ENCODE measurements around the gene CRKL. TPM values are rescaled to one million over a fixed set of nuclear protein-coding genes. Genes with fewer than 3 reads are reported as not detected.

The CRKL gene
- total RNA-seq, 1 donor from 2014 or later: 37.1 TPM

DNA sequence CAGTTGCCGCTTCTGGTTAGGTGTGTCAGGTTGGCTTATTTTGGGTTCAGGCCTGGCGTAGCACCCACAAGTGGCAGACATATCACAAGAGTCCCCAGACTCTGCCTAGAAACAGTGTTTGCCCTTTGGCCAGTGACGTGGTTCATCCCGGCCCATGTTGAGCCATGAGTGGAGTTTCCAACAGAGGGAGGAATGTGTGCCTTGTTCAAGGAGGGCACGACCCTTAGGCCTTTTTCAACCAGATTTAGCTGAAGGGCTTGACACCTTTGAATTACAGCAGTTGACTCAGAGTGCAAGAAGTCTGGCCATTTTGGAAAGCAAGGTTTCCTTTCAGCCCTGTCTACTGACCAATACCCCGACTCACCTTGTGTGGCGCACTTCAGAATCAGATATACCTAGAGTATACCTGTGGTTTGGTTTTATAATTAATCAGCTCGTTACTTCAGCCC, 34.7 kb downstream of the CRKL start:
- DNase-seq (ENCODE audit: low spot score): no peak

DNA sequence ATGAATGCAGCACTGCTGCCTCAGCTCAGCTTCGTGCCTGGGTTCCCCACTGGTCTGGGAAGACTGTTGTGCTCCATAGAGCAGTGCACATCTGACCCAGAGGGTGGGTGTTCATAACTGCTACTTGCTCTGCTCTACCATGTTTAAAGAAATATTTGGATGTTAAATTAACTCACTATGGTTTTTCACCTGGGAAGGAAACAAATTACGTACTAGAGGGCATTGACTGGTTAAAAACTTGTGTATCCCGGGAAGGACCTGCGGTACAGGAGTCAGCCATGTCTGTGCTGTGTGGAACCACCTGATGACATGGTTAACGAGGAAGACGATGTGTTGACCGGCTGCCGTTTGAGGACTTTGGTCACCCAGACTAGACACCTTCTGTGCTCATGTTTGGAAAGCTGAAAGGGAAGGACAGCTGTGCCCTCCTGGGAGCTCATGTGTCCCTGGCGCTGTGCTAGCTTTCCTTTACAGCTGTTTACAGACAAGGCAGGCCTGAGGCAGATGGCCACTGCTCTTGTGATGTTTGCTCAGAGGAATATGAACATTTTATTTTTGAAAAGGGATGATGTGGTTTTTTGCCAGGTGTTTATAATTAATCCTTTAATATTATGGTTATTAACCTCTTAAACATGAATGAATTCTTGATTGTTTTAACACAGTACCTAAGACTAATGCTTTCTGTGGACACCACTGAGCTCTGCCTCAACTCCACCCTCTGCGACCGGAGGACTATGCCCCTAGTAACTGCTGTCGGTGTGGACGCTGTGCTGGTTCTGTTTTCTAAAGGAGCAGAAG, 35.5 kb downstream of the CRKL start:
- no peak for DNase-seq (ENCODE audit: low spot score)

GRCh38 chr22:20953342-20953608, 36.1 kb downstream of the CRKL start:
- DNase-seq (ENCODE audit: low spot score): no peak

DNA sequence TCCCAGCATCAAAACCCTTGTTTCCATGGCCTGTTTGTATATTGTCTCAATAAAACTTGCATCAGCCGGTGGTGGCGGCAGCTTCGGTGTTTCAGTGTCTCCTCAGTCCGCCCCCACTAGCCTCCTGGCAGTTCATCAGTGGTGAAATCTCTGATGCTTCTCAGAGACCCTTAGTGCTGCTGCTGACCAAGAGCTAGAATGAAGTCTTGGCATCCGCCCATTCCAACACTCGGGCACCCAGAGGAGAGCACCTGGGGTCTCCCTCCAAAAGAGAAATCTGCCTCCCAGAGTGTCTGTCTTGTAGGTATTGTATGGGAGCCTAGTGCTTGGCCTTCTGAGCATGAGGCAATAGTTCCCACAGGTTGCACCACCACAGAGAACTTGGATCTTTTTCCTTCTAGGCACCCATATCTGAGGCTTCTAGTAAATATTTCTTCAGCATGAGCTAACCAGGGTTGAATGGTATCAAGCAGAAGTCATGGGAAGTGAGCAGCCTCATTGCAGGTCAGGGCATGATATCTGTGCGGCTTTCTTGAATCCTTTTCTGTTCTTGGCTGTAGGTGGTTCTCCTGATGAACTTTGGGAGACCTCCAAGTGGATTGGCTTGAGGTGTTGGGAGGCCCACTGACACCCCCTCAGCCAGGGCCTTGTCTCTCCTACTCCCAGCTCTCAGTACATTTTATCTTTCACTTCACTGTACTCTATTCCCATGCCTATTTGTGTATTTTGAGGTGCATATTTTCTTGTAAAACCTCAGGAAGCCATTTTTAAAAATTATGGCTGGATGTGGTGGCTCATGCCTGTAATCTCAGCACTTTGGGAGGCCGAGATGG, 36.7 kb downstream of the CRKL start:
- DNase-seq (ENCODE audit: low spot score): no peak

DNA sequence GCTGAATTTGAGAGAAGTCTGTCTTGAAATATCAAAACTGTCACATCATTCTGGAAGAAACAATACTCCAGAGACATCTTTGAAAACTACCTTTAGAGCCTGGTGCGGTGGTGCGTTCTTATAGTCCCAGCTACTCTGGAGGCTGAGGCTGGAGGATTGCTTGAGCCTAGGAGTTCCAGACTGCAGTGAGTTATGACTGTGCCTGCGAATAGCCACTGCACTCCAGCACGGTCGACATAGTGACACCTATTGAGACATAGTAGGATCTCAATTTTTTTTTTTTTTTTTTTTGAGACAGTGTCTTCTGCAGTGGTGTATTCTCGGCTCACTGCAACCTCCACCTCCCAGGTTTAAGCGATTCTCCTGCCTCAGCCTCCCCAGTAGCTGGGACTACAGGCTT, 38.3 kb downstream of the CRKL start:
- DNase-seq (ENCODE audit: low spot score): no peak

- peak; percentile 36 for DNase-seq (ENCODE audit: low spot score)
Measured at GRCh38 chr22:20956258-20957101, 39.3 kb downstream of the CRKL start.

GRCh38 chr22:20957102-20957682, 40.0 kb downstream of the CRKL start:
- no peak for DNase-seq (ENCODE audit: low spot score)

DNA sequence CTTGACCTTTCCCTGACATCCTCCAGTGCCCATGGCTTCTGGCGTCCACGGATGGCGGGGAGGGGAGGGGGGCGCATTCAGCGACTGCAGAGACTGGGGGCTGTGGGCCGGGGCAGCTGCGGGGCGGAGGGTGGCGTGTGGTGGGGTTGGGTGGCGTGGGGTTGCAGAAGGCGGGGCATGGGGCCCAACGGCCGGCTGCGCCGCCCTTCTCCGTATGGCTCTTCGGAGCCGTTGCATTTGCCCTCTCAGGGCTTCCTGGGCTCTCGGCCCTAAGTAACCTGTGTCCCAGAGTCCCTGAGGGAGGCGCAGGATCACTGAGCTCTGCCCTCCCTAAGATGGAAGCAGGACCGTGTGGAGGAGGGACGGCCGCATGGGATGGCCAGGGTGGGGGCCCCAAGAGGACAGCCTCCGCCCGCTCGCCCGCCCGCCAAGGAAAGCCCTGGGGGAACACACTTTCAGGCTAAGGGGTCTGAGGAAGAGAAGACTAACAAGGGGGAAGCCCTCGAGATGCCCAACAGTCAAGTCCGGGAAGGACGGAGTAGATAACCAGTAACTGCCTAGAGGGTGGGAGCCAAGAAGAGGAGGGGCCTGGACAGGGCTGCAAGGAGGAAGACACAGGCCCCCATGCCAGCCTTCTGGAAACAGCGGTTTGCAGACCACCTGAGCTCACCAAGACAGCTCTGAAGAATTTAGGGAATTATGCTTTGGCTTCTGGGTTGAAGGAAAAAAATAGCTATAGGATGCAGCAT, 40.6 kb downstream of the CRKL start:
- DNase-seq (ENCODE audit: low spot score): peak; percentile 36

GRCh38 chr22:20959578-20960461, 42.6 kb downstream of the CRKL start:
- no peak for DNase-seq (ENCODE audit: low spot score)

GRCh38 chr22:20960609-20961008, 43.4 kb downstream of the CRKL start:
- DNase-seq (ENCODE audit: low spot score): no peak

DNA sequence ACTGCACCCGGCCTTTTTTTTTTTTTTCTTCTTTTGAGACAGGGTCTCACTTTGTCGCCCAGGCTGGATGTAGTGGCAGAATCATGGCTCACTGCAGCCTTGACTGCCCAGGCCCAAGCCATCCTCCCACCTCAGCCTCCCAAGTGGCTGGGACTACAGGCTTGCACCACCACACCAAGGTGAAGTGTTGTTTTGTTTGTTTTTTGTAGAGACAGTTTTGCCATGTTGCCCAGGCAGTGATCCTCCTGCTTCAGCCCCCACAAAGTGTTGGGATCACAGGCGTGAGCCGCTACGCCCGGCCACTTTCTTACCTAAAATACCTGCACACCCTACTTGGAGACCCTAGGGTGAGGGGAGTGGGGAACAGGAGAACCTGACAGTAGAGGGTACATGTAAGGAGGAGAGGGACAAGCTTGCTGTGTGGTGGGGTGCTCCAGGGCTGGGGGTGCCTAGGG, 45.3 kb downstream of the CRKL start:
- DNase-seq (ENCODE audit: low spot score): no peak

DNA sequence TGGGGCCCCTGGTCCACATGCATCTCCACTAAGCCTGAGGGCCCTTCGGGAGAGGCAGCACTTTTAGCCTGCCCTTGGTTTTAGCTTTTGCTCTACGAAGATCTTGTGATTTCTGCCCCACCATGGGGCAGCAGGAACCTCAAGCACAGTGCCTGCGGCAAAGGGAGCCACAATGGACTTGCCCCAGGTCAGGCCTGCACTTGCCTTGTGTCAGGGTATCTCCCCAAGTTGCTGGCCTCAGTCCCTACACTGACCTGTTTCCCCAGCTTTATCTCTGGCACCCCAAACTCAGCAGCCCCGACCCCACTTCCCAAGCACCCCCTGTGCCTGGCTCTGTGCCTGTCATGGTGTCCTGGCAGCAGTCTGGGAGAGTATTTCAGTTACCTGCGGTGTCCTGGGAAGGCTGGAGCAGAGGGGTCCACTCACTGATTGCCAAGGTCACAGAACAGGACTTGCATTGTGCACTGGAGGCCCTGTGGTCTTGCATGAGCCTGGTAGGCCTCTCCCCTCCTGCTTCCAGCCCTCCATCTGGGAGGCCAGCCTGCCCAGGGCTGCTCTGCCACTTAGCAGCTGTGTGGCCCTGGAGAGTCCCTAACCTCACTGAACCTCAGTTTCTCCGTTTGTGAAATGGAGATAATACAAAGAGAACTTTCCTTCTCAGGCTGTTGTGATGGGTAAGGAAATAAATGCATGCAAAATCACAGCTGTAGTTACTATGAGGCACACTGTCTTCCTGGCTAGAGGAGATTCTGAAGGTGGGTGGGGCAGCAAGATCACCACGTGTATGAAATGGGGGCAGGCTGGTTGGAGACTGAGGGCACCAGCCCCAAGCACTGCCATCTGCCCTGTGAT, 46.2 kb downstream of the CRKL start:
- DNase-seq (ENCODE audit: low spot score): no peak

DNA sequence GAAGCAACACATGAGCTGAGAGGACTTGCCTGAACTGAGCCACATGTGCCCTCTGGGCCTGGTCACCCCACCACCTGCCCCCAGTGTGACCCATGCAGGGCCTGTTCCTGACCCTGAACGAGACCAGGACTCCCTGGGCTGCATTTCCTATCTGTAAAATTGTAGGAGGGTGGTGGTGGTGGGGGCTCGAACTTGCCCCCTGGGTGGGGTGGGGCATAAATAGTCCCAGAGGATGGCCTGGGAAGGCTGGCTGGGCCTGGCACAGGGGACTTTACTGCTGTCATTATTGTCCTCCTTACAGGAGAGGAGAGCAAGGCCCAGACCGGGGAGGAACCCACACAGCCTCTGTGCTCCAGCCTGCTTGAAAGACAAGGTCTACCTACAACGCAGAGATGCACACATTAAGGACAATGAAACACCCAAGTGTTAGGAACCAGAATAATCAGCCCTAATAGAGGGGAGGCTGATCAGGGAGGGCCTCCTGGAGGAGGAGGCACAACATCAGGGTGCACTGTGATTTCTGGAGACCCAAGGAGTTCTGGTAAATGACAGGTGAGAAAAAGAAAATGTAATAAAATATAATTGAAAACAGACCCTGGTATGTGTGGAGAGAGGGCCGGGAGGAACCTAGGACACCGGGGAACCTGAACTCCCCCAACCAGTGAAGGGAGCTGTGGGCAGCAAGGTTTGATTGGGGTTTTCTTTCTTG, 47.0 kb downstream of the CRKL start:
- no peak for DNase-seq (ENCODE audit: low spot score)

- DNase-seq (ENCODE audit: low spot score): no peak
Measured at GRCh38 chr22:20964799-20965103, 47.5 kb downstream of the CRKL start.

GRCh38 chr22:20965104-20965887, 48.1 kb downstream of the CRKL start:
- no peak for DNase-seq (ENCODE audit: low spot score)

DNA sequence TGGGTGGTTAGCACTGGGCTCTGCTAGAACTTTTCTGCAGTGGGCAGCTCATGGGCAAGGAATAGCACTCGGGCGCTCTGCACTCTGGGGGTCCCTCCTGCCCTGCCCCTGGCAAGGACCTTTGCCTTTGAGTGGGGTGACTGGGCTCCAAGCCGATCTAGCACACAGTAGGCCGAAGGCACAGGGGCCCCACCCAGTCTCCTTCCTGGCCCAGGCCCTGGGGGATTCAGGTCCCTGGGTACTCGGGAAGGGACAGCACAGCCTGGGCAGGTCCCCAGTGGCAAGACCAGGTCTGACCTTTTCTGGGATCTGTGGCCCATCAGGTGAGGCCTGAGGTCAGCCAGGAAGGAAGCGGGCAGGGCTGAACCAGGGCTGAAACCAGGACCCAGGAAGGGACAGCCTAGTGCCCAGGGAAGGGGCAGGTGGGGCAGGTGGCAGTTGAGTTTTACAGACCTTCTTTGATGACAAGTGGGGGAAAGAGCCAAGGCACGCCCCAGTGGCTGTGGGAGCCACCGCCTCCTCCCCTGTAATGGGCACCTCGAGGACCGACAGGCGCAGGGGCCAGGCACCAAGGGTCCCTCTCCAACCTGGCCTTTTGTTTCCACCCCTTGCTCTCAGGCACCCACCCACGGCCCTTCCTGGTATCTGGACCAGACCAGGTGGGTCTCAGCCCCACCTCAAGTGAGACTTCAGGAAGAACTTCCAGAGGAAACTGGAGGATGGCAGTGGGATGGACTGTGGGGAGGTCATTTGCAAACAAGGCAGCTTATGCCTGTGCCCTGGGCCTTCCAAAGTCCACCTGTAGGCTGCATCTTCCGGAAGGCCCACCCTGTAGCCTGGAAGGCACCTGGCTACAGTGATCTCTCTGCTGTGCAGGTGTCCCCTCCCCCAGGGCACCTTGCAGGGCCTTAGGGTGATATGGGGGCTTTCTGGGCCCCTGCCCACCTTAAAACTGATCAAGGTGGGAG, 49.0 kb downstream of the CRKL start:
- no peak for DNase-seq (ENCODE audit: low spot score)

All from umbilical cord (tissue), 2 donors.